ENCODE data around the gene GP1BA. TPM values are rescaled to one million over a fixed set of nuclear protein-coding genes. Genes with fewer than 3 reads are reported as not detected.
A peak's percentile ranks its signal among the peaks of the same experiment; 100 is the strongest.

GP1BA gene
- total and polyA plus RNA-seq, 2 donors (not counting 3 experiments of a cell fraction or from before 2014, with no cell fraction given): not detected

DNA sequence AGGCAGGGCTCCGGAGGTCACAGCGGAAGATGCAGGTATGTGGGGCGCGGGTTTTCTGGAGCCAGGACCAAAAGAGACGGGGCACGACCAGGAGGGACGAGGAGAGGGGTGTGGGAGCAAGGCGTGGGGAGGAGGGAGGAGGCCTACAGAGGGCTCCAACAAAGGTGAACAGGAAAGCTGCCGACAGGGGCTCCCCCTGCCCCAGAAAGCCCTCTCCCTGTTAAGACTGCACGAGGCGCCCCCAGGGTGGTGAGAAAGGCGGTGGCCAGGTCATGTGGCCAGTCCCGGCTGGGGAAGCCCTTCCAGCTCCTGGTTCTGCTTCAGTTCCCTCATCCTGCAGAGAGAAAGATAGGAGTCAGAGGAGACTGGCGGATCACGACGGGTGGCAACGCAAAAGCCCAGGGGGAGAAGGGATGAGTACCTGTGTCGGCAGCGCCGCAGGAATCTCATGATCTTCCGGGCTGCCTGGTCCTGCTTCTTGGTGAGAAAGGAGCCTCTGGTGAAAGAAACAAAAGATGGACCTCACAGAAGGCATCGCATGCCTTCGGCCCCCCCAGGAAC, 36.5 kb downstream of the GP1BA start:
- Histone ChIP-seq H3K4me2 (ENCODE audit: insufficient read depth, low read length) (peak overlapping the region; percentile 29), H3K9me3 (replicated peaks; ENCODE audit: control insufficient read depth, insufficient read depth, low read length) (no peaks in the 10 kb centered on the region), H3K79me2 (ENCODE audit: control insufficient read depth, insufficient read depth, low read length) (peaks cover 9% of the 10 kb centered on the region), H3K27me3 (ENCODE audit: control insufficient read depth in 2 of 2, insufficient read depth in 2 of 2, low read length in 2 of 2) (no peaks in the 10 kb centered on the region), H3K36me3 (ENCODE audit: control insufficient read depth in 2 of 2, extremely low read depth in 1 of 2, insufficient read depth in 2 of 2, low read length in 2 of 2) (peaks cover 11 to 26% of the 10 kb centered on the region in 2 experiments), H3K27ac (ENCODE audit: insufficient read depth, low read depth, low read length) (peak overlapping the region; percentile 46), H2AFZ (ENCODE audit: low read depth, low read length) (peak overlapping the region; percentile 45), H3K4me1 (ENCODE audit: control insufficient read depth, extremely low read depth, insufficient read depth, low read length) (peaks cover 24% of the 10 kb centered on the region), H3K9me1 (replicated peaks; ENCODE audit: control insufficient read depth, extremely low read depth, insufficient read depth, low read length) (no peaks in the 10 kb centered on the region), H4K20me1 (replicated peaks; ENCODE audit: control insufficient read depth, extremely low read depth, insufficient read depth, low read length) (no peaks in the 10 kb centered on the region), H3K9ac (replicated peaks; ENCODE audit: extremely low read depth, insufficient read depth, low read length) (peak overlapping the region; percentile 14), H3K4me3 (replicated peaks in 1 of 3; ENCODE audit: insufficient read depth in 1 of 3, low read depth in 1 of 3, low read length in 3 of 3) (peak overlapping the region in 2 of 3 experiments; percentile 29 to 87)
- FAIRE-seq (no peak), DNase-seq (ENCODE audit: low read depth, low spot score) (no peak)
- intact Hi-C loops (cut with micrococcal nuclease): no loop called here
- ChIA-PET CTCF (interaction anchor here (1.3 to 4.5 kb wide), 3 partner anchors 19 to 59 kb away, joined by 5 to 40 read pairs (median 22); partner anchors contain the start of genes CAMTA2, RNF167 and SLC25A11), POLR2A (interaction anchor here (2.6 kb wide), 1 partner anchor 28 kb away, joined by 15 read pairs; the partner anchor contains the start of genes RNF167 and SLC25A11)
- TF ChIP-seq GATA2 (IDR thresholded peaks at IDR 0.05; ENCODE audit: insufficient read depth, insufficient read length, low read depth, low read length): no peak
- no TSS peak for BruUV-seq (replicated peaks)
- dilution Hi-C loops (cut with MboI; ENCODE audit: extremely low pct_ligation_motif_present, low sequenced_read_pairs): no loop called here

DNA sequence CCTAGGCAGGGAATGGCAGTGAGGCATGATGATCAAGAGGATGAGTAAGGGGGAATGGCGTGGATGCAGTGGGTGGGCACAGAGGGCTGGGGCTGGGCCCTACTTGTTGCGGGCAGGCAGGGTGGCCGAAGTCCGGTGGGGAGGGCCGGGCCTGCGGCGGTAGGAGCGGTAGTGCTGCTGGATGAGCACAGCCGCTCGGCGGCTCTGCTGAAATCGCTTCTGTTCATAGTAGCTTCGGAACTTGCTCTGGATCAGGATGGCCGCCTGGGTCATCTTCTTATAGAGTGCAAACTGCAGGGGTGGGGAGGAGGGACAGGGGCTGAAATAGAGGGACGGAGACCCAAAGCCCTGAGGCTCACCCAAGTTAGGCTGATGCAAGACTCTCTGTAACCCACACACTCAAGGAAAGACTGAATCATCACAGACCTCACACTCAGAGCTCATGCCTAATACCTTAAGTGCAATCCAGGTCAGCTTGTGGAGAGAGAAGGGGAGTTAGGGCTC, 37.0 kb downstream of the GP1BA start:
- Histone ChIP-seq H3K36me3 (ENCODE audit: control insufficient read depth in 2 of 2, extremely low read depth in 1 of 2, insufficient read depth in 2 of 2, low read length in 2 of 2) (peaks cover 11 to 32% of the 10 kb centered on the region in 2 experiments), H3K4me1 (ENCODE audit: control insufficient read depth, extremely low read depth, insufficient read depth, low read length) (peaks cover 24% of the 10 kb centered on the region), H3K9ac (replicated peaks; ENCODE audit: extremely low read depth, insufficient read depth, low read length) (peak overlapping the region; percentile 14), H3K4me2 (ENCODE audit: insufficient read depth, low read length) (peak overlapping the region; percentile 29), H3K9me1 (replicated peaks; ENCODE audit: control insufficient read depth, extremely low read depth, insufficient read depth, low read length) (no peaks in the 10 kb centered on the region), H2AFZ (ENCODE audit: low read depth, low read length) (no peak overlapping the region), H3K27ac (ENCODE audit: insufficient read depth, low read depth, low read length) (peak overlapping the region; percentile 46), H3K4me3 (replicated peaks in 1 of 3; ENCODE audit: insufficient read depth in 1 of 3, low read depth in 1 of 3, low read length in 3 of 3) (peak overlapping the region in 2 of 3 experiments; percentile 29 to 87), H3K79me2 (ENCODE audit: control insufficient read depth, insufficient read depth, low read length) (peaks cover 9% of the 10 kb centered on the region), H4K20me1 (replicated peaks; ENCODE audit: control insufficient read depth, extremely low read depth, insufficient read depth, low read length) (no peaks in the 10 kb centered on the region), H3K9me3 (replicated peaks; ENCODE audit: control insufficient read depth, insufficient read depth, low read length) (no peaks in the 10 kb centered on the region), H3K27me3 (ENCODE audit: control insufficient read depth in 2 of 2, insufficient read depth in 2 of 2, low read length in 2 of 2) (no peaks in the 10 kb centered on the region)
- ChIA-PET POLR2A (interaction anchor here (1.2 to 2.6 kb wide), 2 partner anchors 29 to 60 kb away, joined by 3 to 15 read pairs; partner anchors contain the start of genes RNF167 and SLC25A11), CTCF (interaction anchor here (4.5 kb wide), 1 partner anchor 18 kb away, joined by 40 read pairs; the partner anchor contains the start of gene CAMTA2)
- no peak for TF ChIP-seq POLR2AphosphoS5 (IDR thresholded peaks at IDR 0.05; ENCODE audit: insufficient read depth, low read depth, low read length)
- TF ChIP-seq FOS (IDR thresholded peaks at IDR 0.05; ENCODE audit: borderline replicate concordance, insufficient read depth, low read length): no peak
- TF ChIP-seq, protein P1, sequence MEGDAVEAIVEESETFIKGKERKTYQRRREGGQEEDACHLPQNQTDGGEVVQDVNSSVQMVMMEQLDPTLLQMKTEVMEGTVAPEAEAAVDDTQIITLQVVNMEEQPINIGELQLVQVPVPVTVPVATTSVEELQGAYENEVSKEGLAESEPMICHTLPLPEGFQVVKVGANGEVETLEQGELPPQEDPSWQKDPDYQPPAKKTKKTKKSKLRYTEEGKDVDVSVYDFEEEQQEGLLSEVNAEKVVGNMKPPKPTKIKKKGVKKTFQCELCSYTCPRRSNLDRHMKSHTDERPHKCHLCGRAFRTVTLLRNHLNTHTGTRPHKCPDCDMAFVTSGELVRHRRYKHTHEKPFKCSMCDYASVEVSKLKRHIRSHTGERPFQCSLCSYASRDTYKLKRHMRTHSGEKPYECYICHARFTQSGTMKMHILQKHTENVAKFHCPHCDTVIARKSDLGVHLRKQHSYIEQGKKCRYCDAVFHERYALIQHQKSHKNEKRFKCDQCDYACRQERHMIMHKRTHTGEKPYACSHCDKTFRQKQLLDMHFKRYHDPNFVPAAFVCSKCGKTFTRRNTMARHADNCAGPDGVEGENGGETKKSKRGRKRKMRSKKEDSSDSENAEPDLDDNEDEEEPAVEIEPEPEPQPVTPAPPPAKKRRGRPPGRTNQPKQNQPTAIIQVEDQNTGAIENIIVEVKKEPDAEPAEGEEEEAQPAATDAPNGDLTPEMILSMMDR (IDR thresholded peaks at IDR 0.05; ENCODE audit: extremely low read depth in 1 of 2, insufficient read depth in 1 of 2, low read depth in 1 of 2, low read length in 2 of 2): no peak
- TF ChIP-seq JUN (IDR thresholded peaks at IDR 0.05; ENCODE audit: borderline replicate concordance, insufficient read depth, insufficient read length, low read depth): no peak
- TF ChIP-seq MYC (IDR thresholded peaks at IDR 0.05; ENCODE audit: low read depth, low read length): no peak
- TF ChIP-seq, protein P2, sequence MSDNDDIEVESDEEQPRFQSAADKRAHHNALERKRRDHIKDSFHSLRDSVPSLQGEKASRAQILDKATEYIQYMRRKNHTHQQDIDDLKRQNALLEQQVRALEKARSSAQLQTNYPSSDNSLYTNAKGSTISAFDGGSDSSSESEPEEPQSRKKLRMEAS (IDR thresholded peaks at IDR 0.05; ENCODE audit: insufficient read depth, insufficient read length): no peak
- TF ChIP-seq EZH2 (IDR thresholded peaks at IDR 0.05; ENCODE audit: borderline replicate concordance, low read depth, low read length, severe bottlenecking): no peak
- TF ChIP-seq GATA2 (IDR thresholded peaks at IDR 0.05; ENCODE audit: insufficient read depth, insufficient read length, low read depth, low read length): no peak
- TF ChIP-seq POLR2A (IDR thresholded peaks at IDR 0.05; ENCODE audit: low read depth, low read length): no peak
- no TSS peak for BruUV-seq (replicated peaks)
- intact Hi-C loops (cut with micrococcal nuclease): no loop called here
- FAIRE-seq: peak; percentile 59
- dilution Hi-C loops (cut with MboI; ENCODE audit: extremely low pct_ligation_motif_present, low sequenced_read_pairs): no loop called here
- DNase-seq (ENCODE audit: low read depth, low spot score): peak; percentile 38
